Astrocyte (in vitro differentiated cells and primary cell): ENCODE data around the gene PHC3. TPM values are rescaled to one million over a fixed set of nuclear protein-coding genes. Genes with fewer than 3 reads are reported as not detected.

ENCODE experiments used
- DNase-seq: peaks from one replicate; pipeline ENCODE4 v3.0.0-alpha.2; 2010; ENCODE audit warnings: low read depth
- FAIRE-seq: peaks from 2 replicates; lab custom pipeline; 2011; peaks lifted over from hg19 to GRCh38; lab: Jason Lieb, UNC
- H2AFZ ChIP-seq: 2 replicates; pipeline ENCODE4 v1.6.0; 2012; ENCODE audit warnings: low read depth, low read length, inconsistent platforms
- H3K27ac ChIP-seq: 2 replicates; pipeline ENCODE4 v1.5.1; 2011; ENCODE audit warnings: low read depth, low read length, inconsistent platforms
- H3K27me3 ChIP-seq: 2 replicates; pipeline ENCODE4 v1.6.0; 2011; ENCODE audit warnings: low read length, inconsistent platforms; ENCODE audit not compliant: insufficient read depth
- H3K36me3 ChIP-seq: 2 replicates; pipeline ENCODE4 v1.5.1; 2011; ENCODE audit warnings: low read length, inconsistent platforms; ENCODE audit not compliant: insufficient read depth
- H3K4me1 ChIP-seq: 2 replicates; pipeline ENCODE4 v1.5.1; 2011; ENCODE audit warnings: low read length, inconsistent platforms; ENCODE audit not compliant: insufficient read depth
- H3K4me2 ChIP-seq: 2 replicates; pipeline ENCODE4 v1.6.0; 2012; ENCODE audit warnings: low read length, inconsistent platforms
- H3K4me3 ChIP-seq: 2 replicates; pipeline ENCODE4 v1.5.1; 2011; ENCODE audit warnings: low read depth, mild to moderate bottlenecking, low read length, inconsistent platforms; ENCODE audit not compliant: insufficient read depth
- H3K79me2 ChIP-seq: 2 replicates; pipeline ENCODE4 v1.6.0; 2012; ENCODE audit warnings: mild to moderate bottlenecking, low read length, inconsistent platforms; ENCODE audit not compliant: insufficient read depth
- H3K9ac ChIP-seq: 2 replicates; pipeline ENCODE4 v1.6.0; 2012; ENCODE audit warnings: mild to moderate bottlenecking, low read length, inconsistent platforms
- H3K9me3 ChIP-seq: 2 replicates; pipeline ENCODE4 v1.5.1; 2012; ENCODE audit warnings: low read depth, mild to moderate bottlenecking, low read length, inconsistent platforms; ENCODE audit not compliant: insufficient read depth
- H4K20me1 ChIP-seq: 2 replicates; pipeline ENCODE4 v1.6.0; 2012; ENCODE audit warnings: low read length, inconsistent platforms; ENCODE audit not compliant: insufficient read depth
- H3K27ac Mint-ChIP-seq: one replicate; pipeline ENCODE4 v1.8.0; 2021; ENCODE audit warnings: mild to moderate bottlenecking, mixed read lengths; ENCODE audit not compliant: unreplicated experiment
- H3K27me3 Mint-ChIP-seq: one replicate; pipeline ENCODE4 v1.8.0; 2021; ENCODE audit warnings: low read depth, mixed read lengths; ENCODE audit not compliant: unreplicated experiment
- H3K36me3 Mint-ChIP-seq: one replicate; pipeline ENCODE4 v1.8.0; 2021; ENCODE audit warnings: low read depth, mixed read lengths; ENCODE audit not compliant: unreplicated experiment
- H3K4me1 Mint-ChIP-seq: one replicate; pipeline ENCODE4 v1.8.0; 2021; ENCODE audit warnings: low read depth, mixed read lengths; ENCODE audit not compliant: unreplicated experiment
- H3K4me3 Mint-ChIP-seq: one replicate; pipeline ENCODE4 v1.8.0; 2021; ENCODE audit warnings: mild to moderate bottlenecking, moderate library complexity, mixed read lengths; ENCODE audit not compliant: unreplicated experiment
- H3K9me3 Mint-ChIP-seq: one replicate; pipeline ENCODE4 v1.8.0; 2021; ENCODE audit warnings: mild to moderate bottlenecking, mixed read lengths; ENCODE audit not compliant: unreplicated experiment
- EZH2 ChIP-seq: IDR thresholded peaks from 2 replicates; pipeline ENCODE4 v1.6.1; 2012; ENCODE audit warnings: mild to moderate bottlenecking, low read length, inconsistent platforms; ENCODE audit not compliant: insufficient read depth
- total RNA-seq: library from RNA; stranded (reverse); gene quantifications from 2 replicates; pipeline ENCODE4 v1.2.1, GENCODE V29; 2021
- TF ChIP-seq, protein P1 (sequence below): IDR thresholded peaks from 2 replicates; pipeline ENCODE4 v1.5.1; 2011; ENCODE audit warnings: low read depth, mild to moderate bottlenecking, inconsistent platforms, low read length, moderate library complexity; ENCODE audit not compliant: insufficient read depth

The PHC3 gene
- total RNA-seq, 1 donor from 2014 or later, result 40.8 TPM

DNA sequence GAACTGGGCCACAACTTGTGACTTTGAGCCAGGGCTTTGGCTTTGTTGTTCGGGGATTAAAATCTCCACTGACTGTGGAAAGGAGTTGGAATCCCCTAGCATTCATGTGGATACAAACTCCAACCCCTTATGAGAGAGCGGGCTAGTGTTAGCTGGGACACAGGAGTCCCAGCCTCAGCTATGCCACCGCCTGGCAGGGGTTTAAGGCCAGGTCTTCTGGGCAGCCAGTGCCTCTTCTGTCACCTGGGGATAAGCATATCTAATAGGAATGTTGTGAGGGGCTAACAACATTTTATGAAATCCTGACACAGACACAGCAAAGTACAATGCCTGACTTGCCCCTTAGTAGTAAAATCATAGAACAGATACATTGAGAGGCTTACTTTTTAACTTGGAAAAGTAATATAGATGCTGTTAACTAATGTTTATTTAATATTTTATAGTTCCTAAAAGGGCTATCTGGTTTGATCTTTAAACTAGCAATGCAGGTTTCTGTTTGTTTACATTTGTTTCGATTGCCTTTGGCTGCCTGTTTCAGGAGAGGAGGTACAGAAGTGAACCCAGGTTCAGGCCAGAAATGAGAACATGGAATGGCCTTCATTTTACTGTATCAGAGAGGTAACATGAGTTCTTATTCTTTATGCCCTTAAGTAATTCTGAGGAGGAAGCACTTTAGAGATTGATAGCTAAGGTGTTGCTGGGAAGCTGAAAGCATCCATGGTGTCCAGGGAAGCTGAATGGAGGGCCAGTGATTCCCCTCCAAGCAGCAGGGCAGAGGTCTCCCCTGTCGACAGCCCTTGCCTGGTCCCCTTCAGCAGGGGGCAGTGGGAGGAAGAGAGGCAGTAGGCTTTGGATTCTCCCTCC lies 135.0 kb downstream of the PHC3 start:
- Mint-ChIP-seq H3K4me1 (no peaks in the 10 kb centered on the region), H3K36me3 (no peaks in the 10 kb centered on the region), H3K4me3 (no peak overlapping the region), H3K9me3 (no peaks in the 10 kb centered on the region), H3K27ac (no peak overlapping the region), H3K27me3 (peaks cover 3% of the 10 kb centered on the region)
- H3K4me1 ChIP-seq, result peaks cover 8% of the 10 kb centered on the region
- no peak for DNase-seq
- no peak overlapping the region for H3K9ac ChIP-seq
- H2AFZ ChIP-seq, result no peak overlapping the region
- H3K27me3 ChIP-seq, result peaks cover 5% of the 10 kb centered on the region
- TF ChIP-seq, protein P1, sequence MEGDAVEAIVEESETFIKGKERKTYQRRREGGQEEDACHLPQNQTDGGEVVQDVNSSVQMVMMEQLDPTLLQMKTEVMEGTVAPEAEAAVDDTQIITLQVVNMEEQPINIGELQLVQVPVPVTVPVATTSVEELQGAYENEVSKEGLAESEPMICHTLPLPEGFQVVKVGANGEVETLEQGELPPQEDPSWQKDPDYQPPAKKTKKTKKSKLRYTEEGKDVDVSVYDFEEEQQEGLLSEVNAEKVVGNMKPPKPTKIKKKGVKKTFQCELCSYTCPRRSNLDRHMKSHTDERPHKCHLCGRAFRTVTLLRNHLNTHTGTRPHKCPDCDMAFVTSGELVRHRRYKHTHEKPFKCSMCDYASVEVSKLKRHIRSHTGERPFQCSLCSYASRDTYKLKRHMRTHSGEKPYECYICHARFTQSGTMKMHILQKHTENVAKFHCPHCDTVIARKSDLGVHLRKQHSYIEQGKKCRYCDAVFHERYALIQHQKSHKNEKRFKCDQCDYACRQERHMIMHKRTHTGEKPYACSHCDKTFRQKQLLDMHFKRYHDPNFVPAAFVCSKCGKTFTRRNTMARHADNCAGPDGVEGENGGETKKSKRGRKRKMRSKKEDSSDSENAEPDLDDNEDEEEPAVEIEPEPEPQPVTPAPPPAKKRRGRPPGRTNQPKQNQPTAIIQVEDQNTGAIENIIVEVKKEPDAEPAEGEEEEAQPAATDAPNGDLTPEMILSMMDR, result no peak
- TF ChIP-seq EZH2, result no peak
- H3K4me3 ChIP-seq, result no peak overlapping the region
- H3K36me3 ChIP-seq, result no peaks in the 10 kb centered on the region
- no peaks in the 10 kb centered on the region for H4K20me1 ChIP-seq
- H3K4me2 ChIP-seq, result no peak overlapping the region
- no peak for FAIRE-seq
- no peaks in the 10 kb centered on the region for H3K79me2 ChIP-seq
- H3K27ac ChIP-seq, result no peak overlapping the region
- H3K9me3 ChIP-seq, result no peaks in the 10 kb centered on the region

- H3K4me2 ChIP-seq, result no peak overlapping the region
- H3K9me3 Mint-ChIP-seq, result no peaks in the 10 kb centered on the region
- FAIRE-seq (no peak), DNase-seq (no peak)
- peaks cover 15% of the 10 kb centered on the region for H3K27me3 Mint-ChIP-seq
- no peak overlapping the region for H2AFZ ChIP-seq
- no peaks in the 10 kb centered on the region for H3K36me3 ChIP-seq
- H3K79me2 ChIP-seq, result no peaks in the 10 kb centered on the region
- H3K36me3 Mint-ChIP-seq, result no peaks in the 10 kb centered on the region
- no peak overlapping the region for H3K27ac ChIP-seq
- no peak overlapping the region for H3K4me3 Mint-ChIP-seq
- TF ChIP-seq, protein P1, result no peak
- TF ChIP-seq EZH2, result no peak
- H4K20me1 ChIP-seq, result no peaks in the 10 kb centered on the region
- H3K9me3 ChIP-seq, result no peaks in the 10 kb centered on the region
- no peak overlapping the region for H3K27ac Mint-ChIP-seq
- no peak overlapping the region for H3K9ac ChIP-seq
- H3K4me1 ChIP-seq, result peaks cover 6% of the 10 kb centered on the region
- H3K4me1 Mint-ChIP-seq, result no peaks in the 10 kb centered on the region
- H3K27me3 ChIP-seq, result peaks cover 16% of the 10 kb centered on the region
- H3K4me3 ChIP-seq, result no peak overlapping the region
Observed at GRCh38 chr3:170044795-170045244, 136.7 kb downstream of the PHC3 start.

DNA sequence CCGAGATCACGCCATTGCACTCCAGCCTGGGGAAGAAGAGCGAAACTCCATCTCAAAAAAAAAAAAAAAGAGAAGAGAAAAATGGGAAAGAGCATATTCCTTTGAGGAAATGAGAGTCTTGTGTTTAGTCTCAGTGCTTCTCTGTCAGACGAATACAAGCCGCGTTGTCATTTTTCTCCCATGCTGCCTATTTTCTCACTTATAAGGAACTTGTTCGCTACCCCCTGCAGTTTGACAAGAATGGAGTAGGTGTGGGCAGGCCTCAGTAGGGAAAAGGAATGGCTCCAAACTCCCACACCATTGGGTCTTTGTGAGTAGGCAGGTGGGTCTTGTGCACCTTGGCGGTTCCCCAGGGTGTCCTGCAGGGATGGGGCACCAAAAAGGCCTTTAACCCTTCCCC lies 137.3 kb downstream of the PHC3 start:
- Histone ChIP-seq H3K9me3 (no peaks in the 10 kb centered on the region), H3K79me2 (no peaks in the 10 kb centered on the region), H3K4me3 (no peak overlapping the region), H4K20me1 (no peaks in the 10 kb centered on the region), H3K27me3 (peaks cover 20% of the 10 kb centered on the region), H3K27ac (no peak overlapping the region), H3K4me2 (no peak overlapping the region), H3K36me3 (no peaks in the 10 kb centered on the region), H3K4me1 (peaks cover under 1% of the 10 kb centered on the region), H2AFZ (no peak overlapping the region), H3K9ac (no peak overlapping the region)
- H3K4me3 Mint-ChIP-seq, result no peak overlapping the region
- H3K36me3 Mint-ChIP-seq, result no peaks in the 10 kb centered on the region
- H3K4me1 Mint-ChIP-seq, result no peaks in the 10 kb centered on the region
- TF ChIP-seq EZH2, result no peak
- no peaks in the 10 kb centered on the region for H3K9me3 Mint-ChIP-seq
- FAIRE-seq (no peak), DNase-seq (no peak)
- H3K27ac Mint-ChIP-seq, result no peak overlapping the region
- H3K27me3 Mint-ChIP-seq, result peaks cover 21% of the 10 kb centered on the region
